Skeletal muscle satellite cell (primary cell): ENCODE data around the gene PILRA.

Experiments used
- H3K27me3 ChIP-seq: 2 replicates; pipeline ENCODE4 v1.7.0; 2013; ENCODE audit warnings: low read length; ENCODE audit not compliant: control insufficient read depth, insufficient read depth
- H3K36me3 ChIP-seq: 2 replicates; pipeline ENCODE4 v1.7.0; 2013; ENCODE audit warnings: mild to moderate bottlenecking, control low read depth, low read length; ENCODE audit not compliant: insufficient read depth
- H3K4me1 ChIP-seq: 2 replicates; pipeline ENCODE4 v1.7.0; 2013; ENCODE audit warnings: low read length; ENCODE audit not compliant: control insufficient read depth, insufficient read depth
- H3K4me2 ChIP-seq: 2 replicates; pipeline ENCODE4 v1.7.0; 2013; ENCODE audit warnings: mild to moderate bottlenecking, low read length
- H3K4me3 ChIP-seq: 2 replicates; pipeline ENCODE4 v1.7.0; 2013; ENCODE audit warnings: low read length
- H3K9ac ChIP-seq: 2 replicates; pipeline ENCODE4 v1.7.0; 2013; ENCODE audit warnings: mild to moderate bottlenecking, low read depth, low read length, moderate library complexity
- H3K9me3 ChIP-seq: replicated peaks from 2 replicates; pipeline ENCODE4 v1.7.0; 2013; ENCODE audit warnings: mild to moderate bottlenecking, control low read depth, low read length

The PILRA gene

DNA sequence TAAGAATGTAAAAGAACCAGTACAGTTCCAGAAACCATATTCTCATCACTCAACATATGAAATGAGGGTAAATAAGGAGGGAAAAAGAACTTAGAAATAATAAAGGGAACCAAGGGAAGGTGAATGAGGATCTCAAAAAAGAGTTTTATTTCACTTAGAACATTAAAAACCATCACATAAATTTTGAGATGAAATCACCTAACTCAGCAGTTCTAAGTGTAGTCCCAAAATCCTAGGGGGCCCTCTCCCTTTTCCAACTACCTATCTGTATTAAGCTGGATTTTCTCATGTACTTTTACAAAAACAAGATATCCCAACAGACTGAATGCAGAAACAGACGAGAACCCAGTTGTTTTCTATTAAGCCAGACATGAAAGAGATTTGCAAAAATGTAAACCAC lies 52.1 kb downstream of the PILRA start:
- no peaks in the 10 kb centered on the region for H3K27me3 ChIP-seq
- H3K9ac ChIP-seq, result no peak overlapping the region
- peaks cover 4% of the 10 kb centered on the region for H3K4me1 ChIP-seq
- no peak overlapping the region for H3K4me2 ChIP-seq
- no peaks in the 10 kb centered on the region for H3K9me3 ChIP-seq
- no peak overlapping the region for H3K4me3 ChIP-seq
- no peaks in the 10 kb centered on the region for H3K36me3 ChIP-seq

DNA sequence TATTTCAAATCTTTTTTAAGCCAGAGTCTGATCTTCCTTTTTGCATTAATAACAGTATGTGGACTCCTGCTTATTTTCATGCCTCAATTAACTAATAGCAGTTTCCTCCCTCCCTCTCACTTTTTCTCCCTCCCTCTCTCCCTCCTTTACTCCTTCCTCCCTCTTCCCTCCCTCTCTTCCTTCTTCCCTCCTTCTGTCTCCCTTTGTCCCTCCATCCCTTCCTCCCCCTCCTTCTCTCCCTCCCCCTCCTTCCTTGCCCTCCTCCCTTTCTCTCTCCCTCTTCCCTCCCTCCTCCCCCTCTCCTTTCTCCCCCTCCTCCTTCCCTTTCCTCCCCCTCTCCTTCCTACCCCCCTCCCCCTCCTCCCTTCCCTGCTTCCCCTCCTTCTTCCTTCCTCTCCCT lies 53.2 kb downstream of the PILRA start:
- H3K27me3 ChIP-seq, result no peaks in the 10 kb centered on the region
- H3K9ac ChIP-seq, result no peak overlapping the region
- peaks cover 11% of the 10 kb centered on the region for H3K36me3 ChIP-seq
- H3K4me3 ChIP-seq, result no peak overlapping the region
- H3K4me1 ChIP-seq, result peaks cover 16% of the 10 kb centered on the region
- no peaks in the 10 kb centered on the region for H3K9me3 ChIP-seq
- no peak overlapping the region for H3K4me2 ChIP-seq

- Histone ChIP-seq H3K4me1 (peaks cover 28% of the 10 kb centered on the region), H3K9me3 (no peaks in the 10 kb centered on the region), H3K4me2 (peak overlapping the region; percentile 98), H3K9ac (no peak overlapping the region), H3K4me3 (peak overlapping the region; percentile 90), H3K27me3 (no peaks in the 10 kb centered on the region), H3K36me3 (peaks cover 24% of the 10 kb centered on the region)
Measured at GRCh38 chr7:100427762-100428198, 54.5 kb downstream of the PILRA start.

- Histone ChIP-seq H3K4me3 (peak within 1 kb of the TSS; percentile 90), H3K9ac (peak within 1 kb of the TSS; percentile 99), H3K36me3 (peaks cover 30% of the 10 kb centered on the region), H3K4me2 (peak within 1 kb of the TSS; percentile 98), H3K4me1 (peaks cover 28% of the 10 kb centered on the region), H3K9me3 (no peaks in the 10 kb centered on the region), H3K27me3 (no peaks in the 10 kb centered on the region)
Measured at GRCh38 chr7:100428199-100428966, 55.1 kb downstream of the PILRA start, which contains the start of gene ZCWPW1. ZCWPW1 (minus strand) TSS chr7:100428703; CDS start chr7:100420649, 8,054 bp downstream.

- Histone ChIP-seq H3K4me2 (peak overlapping the region; percentile 98), H3K4me3 (peak overlapping the region; percentile 90)
Measured at GRCh38 chr7:100428967-100429636, 55.8 kb downstream of the PILRA start.

GRCh38 chr7:100429637-100430492 lies 56.6 kb downstream of the PILRA start, which contains the start of gene MEPCE:
MEPCE (plus strand) TSS chr7:100429831; CDS start chr7:100430019, 188 bp downstream.
- Histone ChIP-seq H3K9ac (peak within 1 kb of the TSS; percentile 99), H3K4me1 (peaks cover 33% of the 10 kb centered on the region)

More at GRCh38 chr7:100428967-100429636, 55.8 kb downstream of the PILRA start:
- H3K27me3 ChIP-seq, result no peaks in the 10 kb centered on the region
- H3K9me3 ChIP-seq, result no peaks in the 10 kb centered on the region
- peaks cover 28% of the 10 kb centered on the region for H3K4me1 ChIP-seq
- peak overlapping the region; percentile 99 for H3K9ac ChIP-seq
- H3K36me3 ChIP-seq, result peaks cover 37% of the 10 kb centered on the region

GRCh38 chr7:100430493-100431285 lies 57.4 kb downstream of the PILRA start:
- Histone ChIP-seq H3K4me2 (peak overlapping the region; percentile 95), H3K36me3 (peaks cover 45% of the 10 kb centered on the region), H3K9ac (peak overlapping the region; percentile 99), H3K27me3 (no peaks in the 10 kb centered on the region), H3K4me3 (peak overlapping the region; percentile 89), H3K4me1 (peaks cover 39% of the 10 kb centered on the region), H3K9me3 (no peaks in the 10 kb centered on the region)

More at GRCh38 chr7:100429637-100430492, 56.6 kb downstream of the PILRA start, which contains the start of gene MEPCE:
- H3K4me3 ChIP-seq, result peak within 1 kb of the TSS; percentile 90
- H3K9me3 ChIP-seq, result no peaks in the 10 kb centered on the region
- peak within 1 kb of the TSS; percentile 98 for H3K4me2 ChIP-seq
- H3K27me3 ChIP-seq, result no peaks in the 10 kb centered on the region
- peaks cover 44% of the 10 kb centered on the region for H3K36me3 ChIP-seq

DNA sequence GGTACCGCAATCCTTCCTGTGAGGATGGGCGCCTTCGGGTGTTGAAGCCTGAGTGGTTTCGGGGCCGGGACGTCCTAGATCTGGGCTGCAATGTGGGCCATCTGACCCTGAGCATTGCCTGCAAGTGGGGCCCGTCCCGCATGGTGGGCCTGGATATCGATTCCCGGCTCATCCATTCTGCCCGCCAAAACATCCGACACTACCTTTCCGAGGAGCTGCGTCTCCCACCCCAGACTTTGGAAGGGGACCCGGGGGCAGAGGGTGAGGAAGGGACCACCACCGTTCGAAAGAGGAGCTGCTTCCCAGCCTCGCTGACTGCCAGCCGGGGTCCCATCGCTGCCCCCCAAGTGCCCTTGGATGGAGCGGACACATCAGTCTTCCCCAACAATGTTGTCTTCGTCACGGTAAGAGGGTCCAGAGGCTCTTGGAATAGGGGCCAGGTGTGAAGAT lies 58.0 kb downstream of the PILRA start:
- peaks cover 39% of the 10 kb centered on the region for H3K4me1 ChIP-seq
- H3K27me3 ChIP-seq, result no peaks in the 10 kb centered on the region
- peaks cover 45% of the 10 kb centered on the region for H3K36me3 ChIP-seq
- H3K9ac ChIP-seq, result peak overlapping the region; percentile 99
- no peaks in the 10 kb centered on the region for H3K9me3 ChIP-seq
- peak overlapping the region; percentile 89 for H3K4me3 ChIP-seq
- H3K4me2 ChIP-seq, result peak overlapping the region; percentile 95

DNA sequence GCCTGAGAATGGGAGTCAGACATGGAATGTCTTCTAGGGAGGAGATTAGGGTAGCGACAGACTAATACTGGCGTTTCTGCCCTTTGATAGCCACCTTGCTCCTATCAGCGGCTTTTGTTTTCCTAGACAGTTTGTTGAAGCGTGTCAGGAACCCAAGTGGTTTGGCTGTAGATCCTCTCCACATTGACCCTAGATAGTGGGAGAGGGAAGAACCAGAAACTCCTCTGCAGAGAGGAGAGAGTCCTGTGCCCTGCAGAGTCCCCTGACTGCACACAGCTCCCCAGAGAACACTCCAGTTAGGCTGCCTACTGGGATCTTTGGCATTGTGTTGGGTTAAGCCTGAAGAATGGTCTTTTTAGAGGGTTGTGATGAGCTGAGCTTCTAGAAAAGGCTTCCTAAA lies 58.8 kb downstream of the PILRA start:
- no peaks in the 10 kb centered on the region for H3K27me3 ChIP-seq
- peak overlapping the region; percentile 89 for H3K4me3 ChIP-seq
- peak overlapping the region; percentile 99 for H3K9ac ChIP-seq
- peaks cover 45% of the 10 kb centered on the region for H3K36me3 ChIP-seq
- peak overlapping the region; percentile 95 for H3K4me2 ChIP-seq
- peaks cover 40% of the 10 kb centered on the region for H3K4me1 ChIP-seq
- no peaks in the 10 kb centered on the region for H3K9me3 ChIP-seq

GRCh38 chr7:100432621-100433275 lies 59.5 kb downstream of the PILRA start:
- H3K36me3 ChIP-seq, result peaks cover 45% of the 10 kb centered on the region
- H3K4me1 ChIP-seq, result peaks cover 42% of the 10 kb centered on the region
- H3K9me3 ChIP-seq, result no peaks in the 10 kb centered on the region
- no peaks in the 10 kb centered on the region for H3K27me3 ChIP-seq
- H3K9ac ChIP-seq, result no peak overlapping the region
- no peak overlapping the region for H3K4me3 ChIP-seq
- H3K4me2 ChIP-seq, result peak overlapping the region; percentile 95
